Breast epithelium (tissue), 4 donors: ENCODE data around the gene CACNA1B. TPM values are rescaled to one million over a fixed set of nuclear protein-coding genes. Genes with fewer than 3 reads are reported as not detected.
A peak's percentile ranks its signal among the peaks of the same experiment; 100 is the strongest.

Experiments
- DNase-seq, 2 donors: peaks; one replicate each; pipeline ENCODE4 v3.0.0-alpha.2; 2019; ENCODE audit warnings: low spot score in 2 of 2
- H3K27ac ChIP-seq, 2 donors: fragments of 200-600 bp; sonication (generic) in 1 of 2; one replicate each; pipeline ENCODE4 v1.5.1; 2016 to 2019; ENCODE audit warnings: mild to moderate bottlenecking in 1 of 2
- H3K27me3 ChIP-seq, 2 donors: fragments of 200-600 bp; sonication (generic) in 1 of 2; one replicate each; pipeline versions ENCODE4 v1.5.1 to v1.6.0; 2017 to 2019; ENCODE audit warnings: control low read depth in 1 of 2, mild to moderate bottlenecking in 1 of 2
- H3K36me3 ChIP-seq: fragments of 200-600 bp; one replicate; pipeline ENCODE4 v1.5.1; 2019
- H3K4me1 ChIP-seq, 2 donors: fragments of 200-600 bp; sonication (generic); one replicate each; pipeline ENCODE4 v1.5.1; 2016 to 2019; ENCODE audit warnings: control low read depth in 1 of 2
- H3K4me3 ChIP-seq, 3 donors: fragments of 200-600 bp; sonication (generic); 1 replicate in 2 of 3; 2 replicates in 1 of 3; pipeline ENCODE4 v1.5.1; 2016 to 2019; ENCODE audit warnings: mild to moderate bottlenecking in 3 of 3, moderate library complexity in 2 of 3
- H3K9me3 ChIP-seq, 2 donors: fragments of 200-600 bp; sonication (generic) in 1 of 2; one replicate each; pipeline ENCODE4 v1.5.1; 2016 to 2019; ENCODE audit warnings: control low read depth in 1 of 2
- POLR2A ChIP-seq: fragments of 450-650 bp; IDR thresholded peaks from one replicate; pipeline ENCODE4 v1.6.1; 2016; ENCODE audit warnings: antibody characterized with exemption, mild to moderate bottlenecking, moderate library complexity
- POLR2AphosphoS5 ChIP-seq, 3 donors: sonication (generic); formaldehyde crosslinking; IDR thresholded peaks; one replicate each; pipeline ENCODE4 v1.6.1; 2017; ENCODE audit warnings: antibody characterized with exemption in 3 of 3
- intact Hi-C: fragments of 100-400 bp; cut with DNase I; formaldehyde crosslinking; loops from one replicate; pipeline ENCODE4 v1.15.1; 2023; ENCODE audit warnings: low total_unique reads
- total RNA-seq, 3 donors: library from RNA; depleted of rRNA; stranded (reverse); fragments of >200 nt; gene quantifications; one replicate each; pipeline ENCODE4 v1.1.0, GENCODE V29; 2016
- TF ChIP-seq, protein P1 (sequence below), 3 donors: fragments of 450-650 bp; IDR thresholded peaks; one replicate each; pipeline ENCODE4 v1.5.1; 2016 to 2017; ENCODE audit warnings: antibody characterized with exemption in 3 of 3, mild to moderate bottlenecking in 3 of 3, moderate library complexity in 3 of 3

The CACNA1B gene
- total RNA-seq, 3 donors from 2014 or later = under 0.01 TPM; not detected in 2

DNA sequence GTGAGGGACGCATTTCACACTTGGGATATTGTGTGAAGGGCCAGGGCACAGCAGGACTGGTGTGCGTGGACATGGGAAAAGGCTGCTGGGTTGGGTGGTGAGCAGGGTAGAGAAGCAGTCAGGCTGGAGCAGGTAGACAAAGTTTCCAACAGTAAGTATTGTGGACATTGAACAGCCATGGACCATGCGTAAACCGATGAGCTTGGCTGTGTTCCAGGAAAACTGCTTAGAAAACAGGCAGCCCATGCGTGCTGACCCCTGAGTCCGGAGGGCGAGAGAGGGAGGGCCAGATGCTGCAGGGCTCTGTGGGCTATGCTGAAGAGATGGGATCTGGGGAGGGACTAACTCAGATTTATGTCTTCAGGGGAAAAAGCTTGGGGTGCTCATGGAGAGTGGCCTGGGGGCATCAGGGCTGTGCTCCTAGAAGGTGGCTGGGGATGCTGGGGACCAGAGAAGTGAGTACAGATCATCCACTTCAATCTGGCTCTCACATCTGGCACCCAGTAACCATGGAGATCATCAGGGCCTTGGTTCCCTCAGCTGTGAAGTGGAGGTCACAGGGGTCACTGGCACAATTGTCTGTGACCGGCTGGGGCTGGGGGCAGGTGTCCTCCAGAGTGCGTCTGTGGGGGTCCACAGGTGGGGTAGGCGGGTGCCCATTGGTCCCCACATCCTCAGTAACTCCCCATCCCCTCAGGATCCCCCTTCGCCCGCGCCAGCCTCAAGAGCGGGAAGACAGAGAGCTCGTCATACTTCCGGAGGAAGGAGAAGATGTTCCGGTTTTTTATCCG, 93.3 kb downstream of the CACNA1B start:
- intact Hi-C loops = no loop called here
- Histone ChIP-seq H3K4me1 (no peaks in the 10 kb centered on the region), H3K4me3 (no peak overlapping the region), H3K27me3 (peaks cover 0 to 5% of the 10 kb centered on the region in 2 donors), H3K36me3 (no peaks in the 10 kb centered on the region), H3K9me3 (no peaks in the 10 kb centered on the region), H3K27ac (no peak overlapping the region)
- DNase-seq = peak in 1 of 2 donors; percentile 44
- TF ChIP-seq POLR2AphosphoS5 (IDR thresholded peaks at IDR 0.05) (no peak), POLR2A (no peak)
- TF ChIP-seq, protein P1, sequence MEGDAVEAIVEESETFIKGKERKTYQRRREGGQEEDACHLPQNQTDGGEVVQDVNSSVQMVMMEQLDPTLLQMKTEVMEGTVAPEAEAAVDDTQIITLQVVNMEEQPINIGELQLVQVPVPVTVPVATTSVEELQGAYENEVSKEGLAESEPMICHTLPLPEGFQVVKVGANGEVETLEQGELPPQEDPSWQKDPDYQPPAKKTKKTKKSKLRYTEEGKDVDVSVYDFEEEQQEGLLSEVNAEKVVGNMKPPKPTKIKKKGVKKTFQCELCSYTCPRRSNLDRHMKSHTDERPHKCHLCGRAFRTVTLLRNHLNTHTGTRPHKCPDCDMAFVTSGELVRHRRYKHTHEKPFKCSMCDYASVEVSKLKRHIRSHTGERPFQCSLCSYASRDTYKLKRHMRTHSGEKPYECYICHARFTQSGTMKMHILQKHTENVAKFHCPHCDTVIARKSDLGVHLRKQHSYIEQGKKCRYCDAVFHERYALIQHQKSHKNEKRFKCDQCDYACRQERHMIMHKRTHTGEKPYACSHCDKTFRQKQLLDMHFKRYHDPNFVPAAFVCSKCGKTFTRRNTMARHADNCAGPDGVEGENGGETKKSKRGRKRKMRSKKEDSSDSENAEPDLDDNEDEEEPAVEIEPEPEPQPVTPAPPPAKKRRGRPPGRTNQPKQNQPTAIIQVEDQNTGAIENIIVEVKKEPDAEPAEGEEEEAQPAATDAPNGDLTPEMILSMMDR (IDR thresholded peaks at IDR 0.05) = no peak

DNA sequence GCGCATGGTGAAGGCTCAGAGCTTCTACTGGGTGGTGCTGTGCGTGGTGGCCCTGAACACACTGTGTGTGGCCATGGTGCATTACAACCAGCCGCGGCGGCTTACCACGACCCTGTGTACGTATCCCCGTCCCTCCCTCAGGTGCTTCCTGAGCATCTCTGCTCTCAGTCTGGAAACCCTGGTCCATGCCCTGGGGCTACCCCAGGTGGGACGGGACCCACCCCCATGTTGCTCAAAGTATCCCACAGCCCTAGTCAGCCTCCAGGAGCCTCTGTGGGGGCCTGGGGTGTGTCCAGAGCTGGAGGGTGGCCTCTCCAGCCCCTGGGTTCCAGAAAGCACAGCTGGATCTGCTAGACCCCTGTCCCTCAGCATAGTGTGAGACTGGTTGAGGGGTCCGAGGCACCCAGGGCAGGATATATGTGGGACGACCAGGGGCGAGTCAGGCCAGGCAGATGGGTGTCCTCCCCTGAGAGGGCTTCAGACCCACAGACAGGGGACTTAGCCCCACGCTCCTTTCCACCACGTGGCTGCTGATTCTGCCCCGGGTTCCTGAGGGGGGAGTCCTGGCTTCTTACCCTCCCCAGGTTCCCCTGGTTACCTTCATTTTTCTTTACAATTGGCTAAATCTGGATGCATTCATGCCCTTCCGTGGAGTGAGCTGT, 94.0 kb downstream of the CACNA1B start:
- intact Hi-C loops = no loop called here
- no peaks in the 10 kb centered on the region for H3K9me3 ChIP-seq
- H3K27me3 ChIP-seq = peaks cover 0 to 5% of the 10 kb centered on the region in 2 donors
- H3K27ac ChIP-seq = no peak overlapping the region
- no peak for DNase-seq
- no peaks in the 10 kb centered on the region for H3K36me3 ChIP-seq
- TF ChIP-seq POLR2A (no peak), POLR2AphosphoS5 (IDR thresholded peaks at IDR 0.05) (no peak)
- TF ChIP-seq, protein P1 (IDR thresholded peaks at IDR 0.05) = no peak
- no peaks in the 10 kb centered on the region for H3K4me1 ChIP-seq
- H3K4me3 ChIP-seq = no peak overlapping the region

DNA sequence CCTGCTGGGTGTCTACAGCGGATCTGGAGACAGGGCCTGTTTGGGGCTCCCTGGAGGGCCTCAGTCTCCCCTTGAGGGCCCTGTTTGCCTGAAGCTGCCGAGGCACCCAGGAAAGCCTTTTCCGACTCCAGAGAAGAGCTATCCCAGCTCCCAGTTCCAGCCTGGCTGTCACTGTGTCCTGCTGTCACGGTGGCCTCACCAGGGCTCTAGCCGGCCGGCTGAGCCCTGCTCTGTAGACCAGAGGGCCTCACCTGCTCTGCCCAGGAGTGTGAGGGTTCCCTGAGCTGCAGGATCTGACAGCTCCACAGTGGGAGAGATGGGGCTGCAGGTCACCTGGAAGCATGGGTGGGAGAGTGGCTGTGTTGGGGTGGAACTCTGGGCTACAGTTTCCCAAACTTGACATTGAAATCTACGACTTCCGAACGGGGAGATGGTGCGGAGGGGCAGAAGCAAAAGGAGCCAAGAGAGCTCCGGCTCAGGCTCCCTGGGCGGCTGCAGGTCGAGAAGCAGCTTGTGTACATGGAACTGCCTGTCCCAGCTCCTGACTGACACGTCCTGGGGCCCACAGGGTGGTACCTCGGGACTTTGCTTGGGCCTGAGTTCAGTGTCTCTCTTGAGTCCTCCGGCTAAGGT, 94.9 kb downstream of the CACNA1B start:
- DNase-seq = no peak
- Histone ChIP-seq H3K27me3 (peaks cover 0 to 5% of the 10 kb centered on the region in 2 donors), H3K4me3 (no peak overlapping the region), H3K36me3 (no peaks in the 10 kb centered on the region), H3K4me1 (no peaks in the 10 kb centered on the region), H3K27ac (no peak overlapping the region), H3K9me3 (no peaks in the 10 kb centered on the region)
- TF ChIP-seq, protein P1 (IDR thresholded peaks at IDR 0.05) = no peak
- TF ChIP-seq POLR2A (no peak), POLR2AphosphoS5 (IDR thresholded peaks at IDR 0.05) (no peak)
- intact Hi-C loops = no loop called here

DNA sequence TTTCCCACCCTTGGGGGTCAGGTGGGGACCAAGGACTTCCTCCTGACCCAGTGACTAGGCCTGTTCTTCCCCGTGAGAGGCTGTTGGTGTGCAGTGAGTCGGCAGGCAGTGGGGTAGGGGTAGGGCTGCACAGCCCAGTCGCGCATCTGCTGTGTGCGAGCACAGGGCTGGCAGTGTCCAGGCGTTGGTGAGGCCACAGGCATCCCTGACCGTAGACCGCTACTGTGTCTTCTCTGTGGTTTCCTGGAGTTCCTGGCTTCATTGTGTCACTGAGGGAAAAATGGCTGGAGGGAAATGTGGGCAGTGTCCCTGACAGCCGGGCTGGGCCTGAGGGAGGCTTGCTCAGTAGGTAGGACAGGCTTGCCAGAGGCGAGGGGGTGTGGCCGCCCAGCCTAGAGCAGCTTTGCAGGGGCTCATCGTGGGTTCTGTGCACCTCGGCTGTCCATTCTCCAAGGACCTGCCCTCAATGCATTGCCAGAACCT, 95.4 kb downstream of the CACNA1B start:
- intact Hi-C loops = no loop called here
- Histone ChIP-seq H3K4me3 (no peak overlapping the region), H3K4me1 (no peaks in the 10 kb centered on the region), H3K27ac (no peak overlapping the region), H3K36me3 (no peaks in the 10 kb centered on the region), H3K27me3 (peaks cover 0 to 5% of the 10 kb centered on the region in 2 donors), H3K9me3 (no peaks in the 10 kb centered on the region)
- TF ChIP-seq POLR2A = no peak
- TF ChIP-seq, protein P1 (IDR thresholded peaks at IDR 0.05) = no peak
- TF ChIP-seq POLR2AphosphoS5 (IDR thresholded peaks at IDR 0.05) = no peak
- no peak for DNase-seq
